Left lung (tissue), 10 donors: Measurements from ENCODE around the gene DEFB127. TPM values are rescaled to one million over a fixed set of nuclear protein-coding genes. Genes with fewer than 3 reads are reported as not detected.

ENCODE experiments used
- ATAC-seq: fragments of 200-7000 bp; cut with Tn5 transposase; one replicate; pipeline ENCODE4 v1.9.1; 2020; ENCODE audit warnings: moderate library complexity
- DNase-seq, 4 donors: peaks; one replicate each; pipeline ENCODE4 v3.0.0-alpha.2; 2013 to 2020
- H3K27ac ChIP-seq, 2 donors: fragments of 200-600 bp; sonication (generic) in 1 of 2; one replicate each; pipeline versions ENCODE4 v1.5.0 to v1.8.0; 2020 to 2021
- H3K27me3 ChIP-seq, 2 donors: fragments of 200-600 bp; sonication (generic) in 1 of 2; one replicate each; pipeline versions ENCODE4 v1.5.0 to v1.8.0; 2020 to 2021
- H3K36me3 ChIP-seq, 2 donors: fragments of 200-600 bp; sonication (generic) in 1 of 2; one replicate each; pipeline versions ENCODE4 v1.5.0 to v1.8.0; 2020 to 2021
- H3K4me1 ChIP-seq, 2 donors: fragments of 200-600 bp; one replicate each; pipeline ENCODE4 v1.8.0; 2021
- H3K4me3 ChIP-seq, 2 donors: fragments of 200-600 bp; sonication (generic) in 1 of 2; one replicate each; pipeline versions ENCODE4 v1.5.0 to v1.8.0; 2020 to 2021; ENCODE audit warnings: mild to moderate bottlenecking in 1 of 2
- H3K9me3 ChIP-seq, 2 donors: fragments of 200-600 bp; sonication (generic) in 1 of 2; one replicate each; pipeline versions ENCODE4 v1.5.0 to v1.8.0; 2020 to 2021
- intact Hi-C, 2 donors: fragments of 100-400 bp; cut with DNase I; formaldehyde crosslinking; loops; one replicate each; pipeline versions ENCODE4 v1.11.2 to v1.14.2; 2022
- polyA plus RNA-seq, 6 donors: library from polyadenylated mRNA; unstranded; fragments of 120-200 nt; gene quantifications; one replicate each; pipeline ENCODE4 v1.2.1, GENCODE V29; 2013; ENCODE audit not compliant: insufficient read length in 6 of 6
- total RNA-seq, 2 donors: library from RNA; stranded (reverse); fragmentation: NEBNext Ultra II Directional; extraction: Animal tissue kit (Norgen Biotek cat#: 25700); gene quantifications; one replicate each; pipeline ENCODE4 v1.2.1, GENCODE V29; 2021
- TF ChIP-seq, protein P1 (sequence below), 2 donors: fragments of 200-600 bp; sonication (generic) in 1 of 2; IDR thresholded peaks; one replicate each; pipeline versions ENCODE4 v1.5.0 to v1.8.0; 2021; ENCODE audit warnings: antibody characterized with exemption in 2 of 2
- donor health status: DM: no; HTN: yes; CAD: no.
- donor health status: DM: no; HTN: no; CAD: no.

Gene DEFB127
- total and polyA plus RNA-seq, 8 donors, result not detected

DNA sequence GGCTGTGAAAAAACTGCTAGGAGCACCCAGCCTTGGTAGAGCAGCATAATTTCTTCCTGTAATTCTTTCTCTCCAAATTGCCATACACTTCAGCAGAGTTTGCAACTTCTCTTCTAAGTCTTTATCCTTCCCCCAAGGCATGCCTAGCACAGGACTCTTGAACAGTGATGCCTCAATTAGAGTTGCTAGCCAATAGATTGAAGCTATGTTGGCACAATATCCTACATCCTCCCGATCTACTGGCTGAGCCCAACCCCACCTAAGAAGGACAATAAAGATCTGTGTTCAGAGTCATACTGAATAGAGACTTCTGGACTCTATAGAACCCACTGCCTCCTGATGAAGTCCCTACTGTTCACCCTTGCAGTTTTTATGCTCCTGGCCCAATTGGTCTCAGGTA is 15.0 kb upstream of the DEFB127 start, which contains the start of gene DEFB126:
TSS of gene DEFB126 (plus strand) at position 301 of the 400 bp plus-strand sequence. CDS start at position 340, 39 bp downstream.
- no peak within 1 kb of the TSS for H3K27ac ChIP-seq
- H3K9me3 ChIP-seq, result no peaks in the 10 kb centered on the region
- TF ChIP-seq, protein P1, sequence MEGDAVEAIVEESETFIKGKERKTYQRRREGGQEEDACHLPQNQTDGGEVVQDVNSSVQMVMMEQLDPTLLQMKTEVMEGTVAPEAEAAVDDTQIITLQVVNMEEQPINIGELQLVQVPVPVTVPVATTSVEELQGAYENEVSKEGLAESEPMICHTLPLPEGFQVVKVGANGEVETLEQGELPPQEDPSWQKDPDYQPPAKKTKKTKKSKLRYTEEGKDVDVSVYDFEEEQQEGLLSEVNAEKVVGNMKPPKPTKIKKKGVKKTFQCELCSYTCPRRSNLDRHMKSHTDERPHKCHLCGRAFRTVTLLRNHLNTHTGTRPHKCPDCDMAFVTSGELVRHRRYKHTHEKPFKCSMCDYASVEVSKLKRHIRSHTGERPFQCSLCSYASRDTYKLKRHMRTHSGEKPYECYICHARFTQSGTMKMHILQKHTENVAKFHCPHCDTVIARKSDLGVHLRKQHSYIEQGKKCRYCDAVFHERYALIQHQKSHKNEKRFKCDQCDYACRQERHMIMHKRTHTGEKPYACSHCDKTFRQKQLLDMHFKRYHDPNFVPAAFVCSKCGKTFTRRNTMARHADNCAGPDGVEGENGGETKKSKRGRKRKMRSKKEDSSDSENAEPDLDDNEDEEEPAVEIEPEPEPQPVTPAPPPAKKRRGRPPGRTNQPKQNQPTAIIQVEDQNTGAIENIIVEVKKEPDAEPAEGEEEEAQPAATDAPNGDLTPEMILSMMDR (IDR thresholded peaks at IDR 0.05), result no peak
- DNase-seq, result no peak
- H3K27me3 ChIP-seq, result peaks cover 0 to 34% of the 10 kb centered on the region in 2 donors
- intact Hi-C loops, result no loop called here
- no peaks in the 10 kb centered on the region for H3K4me1 ChIP-seq
- H3K4me3 ChIP-seq, result no peak within 1 kb of the TSS
- no peak for ATAC-seq
- no peaks in the 10 kb centered on the region for H3K36me3 ChIP-seq

DNA sequence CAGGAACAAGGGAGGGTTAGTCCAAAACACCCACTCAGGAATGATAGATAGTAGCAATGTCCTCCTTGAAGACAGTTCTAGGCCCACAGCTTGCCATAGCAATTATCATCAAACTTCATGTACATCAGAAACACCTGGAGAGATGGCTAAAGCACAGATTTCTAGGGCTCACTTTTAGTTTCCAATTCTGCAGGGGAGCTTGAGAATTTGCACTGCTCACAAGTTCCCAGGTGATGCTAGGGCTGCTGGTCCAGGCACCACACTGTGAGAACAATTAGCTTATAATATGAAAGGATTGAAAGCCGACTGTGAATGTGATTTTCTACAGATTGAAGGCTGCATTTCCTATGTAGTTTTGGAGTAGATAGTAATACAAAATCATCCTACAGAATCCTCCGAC is 11.4 kb upstream of the DEFB127 start:
- DNase-seq (no peak), ATAC-seq (no peak)
- no peak overlapping the region for H3K4me3 ChIP-seq
- no peaks in the 10 kb centered on the region for H3K9me3 ChIP-seq
- no peaks in the 10 kb centered on the region for H3K36me3 ChIP-seq
- H3K4me1 ChIP-seq, result no peaks in the 10 kb centered on the region
- H3K27ac ChIP-seq, result no peak overlapping the region
- intact Hi-C loops, result no loop called here
- TF ChIP-seq, protein P1 (IDR thresholded peaks at IDR 0.05), result no peak
- peaks cover 0 to 25% of the 10 kb centered on the region in 2 donors for H3K27me3 ChIP-seq

DNA sequence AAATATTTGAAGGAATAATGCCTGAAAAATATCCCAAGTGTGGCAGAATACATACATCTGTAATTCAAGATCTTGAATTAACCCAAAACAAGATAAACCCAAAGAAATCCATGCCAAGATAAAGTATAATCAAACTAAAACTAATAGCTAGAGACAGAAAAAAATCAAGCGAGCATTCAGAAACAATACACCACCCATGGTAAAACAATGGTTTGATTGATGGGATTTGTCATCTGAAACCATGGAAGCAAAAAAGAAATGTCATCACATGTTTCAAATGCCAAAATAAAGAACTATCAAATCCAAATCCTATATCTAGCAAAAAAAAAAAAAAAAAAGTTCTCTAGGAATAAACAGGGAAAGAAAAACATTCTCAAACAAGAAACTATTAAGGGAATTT is 5.1 kb upstream of the DEFB127 start:
- no peaks in the 10 kb centered on the region for H3K4me1 ChIP-seq
- H3K27me3 ChIP-seq, result peaks cover 0 to 4% of the 10 kb centered on the region in 2 donors
- no peak overlapping the region for H3K4me3 ChIP-seq
- intact Hi-C loops, result no loop called here
- H3K9me3 ChIP-seq, result no peaks in the 10 kb centered on the region
- no peak for DNase-seq
- no peak for ATAC-seq
- TF ChIP-seq, protein P1 (IDR thresholded peaks at IDR 0.05), result no peak
- H3K27ac ChIP-seq, result no peak overlapping the region
- H3K36me3 ChIP-seq, result no peaks in the 10 kb centered on the region

DNA sequence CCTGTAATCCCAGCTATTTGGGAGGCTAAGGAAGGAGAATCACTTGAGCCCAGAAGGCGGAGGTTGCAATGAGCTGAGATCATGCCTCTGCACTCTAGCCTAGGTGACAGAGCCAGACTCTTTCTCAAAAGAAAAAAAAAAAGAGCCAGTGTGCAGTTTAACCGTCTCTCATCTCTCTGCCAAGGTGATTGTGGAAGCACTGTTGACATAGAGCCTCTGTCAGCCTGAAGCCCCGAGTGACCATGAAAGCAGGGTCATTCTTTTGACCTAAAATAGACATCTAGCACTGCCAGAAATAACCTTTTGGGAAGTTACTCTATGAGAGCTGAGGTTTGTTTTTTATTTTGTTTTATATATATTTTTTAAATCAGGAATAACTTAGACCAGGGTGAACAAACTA is 7.4 kb downstream of the DEFB127 start:
- no peak for DNase-seq
- TF ChIP-seq, protein P1 (IDR thresholded peaks at IDR 0.05), result no peak
- ATAC-seq, result no peak
- intact Hi-C loops, result no loop called here
- Histone ChIP-seq H3K4me3 (no peak overlapping the region), H3K9me3 (no peaks in the 10 kb centered on the region), H3K27ac (no peak overlapping the region), H3K36me3 (no peaks in the 10 kb centered on the region), H3K27me3 (peaks cover 0 to 7% of the 10 kb centered on the region in 2 donors), H3K4me1 (no peaks in the 10 kb centered on the region)

DNA sequence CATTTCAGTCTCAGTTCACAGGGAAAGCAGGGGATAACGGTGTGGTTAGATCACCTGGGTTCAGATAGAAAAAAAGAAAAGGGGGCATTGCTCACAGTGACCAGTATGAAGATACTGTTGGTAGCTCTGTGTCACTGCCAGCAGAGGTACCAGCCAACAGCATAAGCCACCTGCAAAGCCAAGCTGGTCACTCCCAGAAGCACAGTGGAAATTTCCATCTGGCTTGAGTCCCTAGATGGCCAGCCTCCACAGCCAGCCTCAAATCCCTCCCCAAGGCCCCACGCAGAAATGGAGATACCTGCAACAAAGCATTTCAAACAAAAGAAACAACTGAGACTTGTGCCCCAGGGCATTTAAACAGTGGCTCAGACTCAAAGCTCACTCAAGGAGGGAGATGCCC is 11.6 kb downstream of the DEFB127 start:
- Histone ChIP-seq H3K9me3 (no peaks in the 10 kb centered on the region), H3K27me3 (peaks cover 0 to 3% of the 10 kb centered on the region in 2 donors), H3K36me3 (no peaks in the 10 kb centered on the region), H3K27ac (no peak overlapping the region), H3K4me1 (no peaks in the 10 kb centered on the region), H3K4me3 (no peak overlapping the region)
- intact Hi-C loops, result no loop called here
- TF ChIP-seq, protein P1 (IDR thresholded peaks at IDR 0.05), result no peak
- DNase-seq (no peak), ATAC-seq (no peak)
